ENCODE data around the gene IGFBP1.

DNA sequence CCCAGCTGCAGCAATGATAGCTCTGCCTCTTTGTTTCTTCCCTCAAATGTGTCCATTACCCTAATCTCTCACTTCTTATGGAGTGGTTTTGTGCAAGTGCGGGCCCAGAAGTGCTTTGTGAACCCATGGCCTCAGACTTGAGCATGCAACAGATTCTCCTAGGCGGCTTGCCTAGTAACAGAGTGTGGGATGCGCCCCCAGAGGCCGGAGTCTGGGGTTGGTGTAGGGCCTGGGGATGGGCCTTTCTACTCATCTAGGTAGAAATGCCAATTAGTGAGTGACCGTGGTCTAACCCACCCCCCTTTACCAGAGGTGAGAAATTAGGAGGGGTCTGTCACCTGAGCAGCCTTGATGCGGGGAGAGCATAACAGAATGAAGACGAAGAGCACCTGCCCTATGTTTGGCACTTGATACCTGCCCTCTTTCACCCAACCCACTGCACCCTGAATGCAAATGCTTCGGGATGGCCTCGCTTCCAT lies 7.0 kb upstream of the IGFBP1 start:
- TF ChIP-seq POLR2A (IDR thresholded peaks at IDR 0.05; ENCODE audit: low read length) (no peak), ZNF302 (CRISPR knock-in tag; IDR thresholded peaks at IDR 0.05) (no peak), HDAC2 (IDR thresholded peaks at IDR 0.05) (no peak), KDM1A (IDR thresholded peaks at IDR 0.05; ENCODE audit: low read depth) (no peak), CHD4 (IDR thresholded peaks at IDR 0.05; ENCODE audit: borderline replicate concordance) (no peak)
- TF ChIP-seq, protein P1, sequence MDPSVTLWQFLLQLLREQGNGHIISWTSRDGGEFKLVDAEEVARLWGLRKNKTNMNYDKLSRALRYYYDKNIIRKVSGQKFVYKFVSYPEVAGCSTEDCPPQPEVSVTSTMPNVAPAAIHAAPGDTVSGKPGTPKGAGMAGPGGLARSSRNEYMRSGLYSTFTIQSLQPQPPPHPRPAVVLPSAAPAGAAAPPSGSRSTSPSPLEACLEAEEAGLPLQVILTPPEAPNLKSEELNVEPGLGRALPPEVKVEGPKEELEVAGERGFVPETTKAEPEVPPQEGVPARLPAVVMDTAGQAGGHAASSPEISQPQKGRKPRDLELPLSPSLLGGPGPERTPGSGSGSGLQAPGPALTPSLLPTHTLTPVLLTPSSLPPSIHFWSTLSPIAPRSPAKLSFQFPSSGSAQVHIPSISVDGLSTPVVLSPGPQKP (IDR thresholded peaks at IDR 0.05; ENCODE audit: low read depth, low read length) = no peak
- TF ChIP-seq, protein P2, sequence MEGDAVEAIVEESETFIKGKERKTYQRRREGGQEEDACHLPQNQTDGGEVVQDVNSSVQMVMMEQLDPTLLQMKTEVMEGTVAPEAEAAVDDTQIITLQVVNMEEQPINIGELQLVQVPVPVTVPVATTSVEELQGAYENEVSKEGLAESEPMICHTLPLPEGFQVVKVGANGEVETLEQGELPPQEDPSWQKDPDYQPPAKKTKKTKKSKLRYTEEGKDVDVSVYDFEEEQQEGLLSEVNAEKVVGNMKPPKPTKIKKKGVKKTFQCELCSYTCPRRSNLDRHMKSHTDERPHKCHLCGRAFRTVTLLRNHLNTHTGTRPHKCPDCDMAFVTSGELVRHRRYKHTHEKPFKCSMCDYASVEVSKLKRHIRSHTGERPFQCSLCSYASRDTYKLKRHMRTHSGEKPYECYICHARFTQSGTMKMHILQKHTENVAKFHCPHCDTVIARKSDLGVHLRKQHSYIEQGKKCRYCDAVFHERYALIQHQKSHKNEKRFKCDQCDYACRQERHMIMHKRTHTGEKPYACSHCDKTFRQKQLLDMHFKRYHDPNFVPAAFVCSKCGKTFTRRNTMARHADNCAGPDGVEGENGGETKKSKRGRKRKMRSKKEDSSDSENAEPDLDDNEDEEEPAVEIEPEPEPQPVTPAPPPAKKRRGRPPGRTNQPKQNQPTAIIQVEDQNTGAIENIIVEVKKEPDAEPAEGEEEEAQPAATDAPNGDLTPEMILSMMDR (IDR thresholded peaks at IDR 0.05) = no peak
